ENCODE measurements around the gene ISG20L2. TPM values are rescaled to one million over a fixed set of nuclear protein-coding genes. Genes with fewer than 3 reads are reported as not detected.

The ISG20L2 gene
- total RNA-seq, 6 experiments from 2014 or later, result 16.2 to 26.9 (median 20.6) TPM

DNA sequence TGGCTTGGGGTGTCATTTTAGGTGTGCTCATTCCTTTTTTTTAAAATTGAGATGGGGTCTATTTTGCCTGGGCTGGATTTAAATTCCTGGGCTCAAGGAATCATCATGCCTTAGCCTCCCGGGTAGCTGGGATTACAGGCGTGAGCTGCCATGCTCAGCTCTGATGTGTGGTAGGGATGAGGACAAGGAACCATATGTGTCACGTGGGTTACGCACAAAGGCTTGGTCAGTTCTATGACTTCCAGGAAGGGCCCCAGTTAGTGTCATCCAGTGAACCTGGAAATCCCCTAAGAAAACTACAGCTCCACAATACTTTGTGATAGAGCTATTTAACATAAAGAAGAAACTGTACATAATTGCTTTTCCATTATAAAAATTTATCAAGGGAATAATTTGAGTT lies 7.0 kb downstream of the ISG20L2 start:
- Mint-ChIP-seq H3K27me3 (ENCODE audit: insufficient read depth) (no peaks in the 10 kb centered on the region; the same call in 1 of the 2 replicates), H3K27ac (no peak overlapping the region), H3K4me1 (ENCODE audit: low read depth) (peaks cover 12% of the 10 kb centered on the region), H3K36me3 (ENCODE audit: low read depth) (peaks cover 23% of the 10 kb centered on the region), H3K4me3 (no peak overlapping the region), H3K9me3 (no peaks in the 10 kb centered on the region)
- TF ChIP-seq, protein P1, sequence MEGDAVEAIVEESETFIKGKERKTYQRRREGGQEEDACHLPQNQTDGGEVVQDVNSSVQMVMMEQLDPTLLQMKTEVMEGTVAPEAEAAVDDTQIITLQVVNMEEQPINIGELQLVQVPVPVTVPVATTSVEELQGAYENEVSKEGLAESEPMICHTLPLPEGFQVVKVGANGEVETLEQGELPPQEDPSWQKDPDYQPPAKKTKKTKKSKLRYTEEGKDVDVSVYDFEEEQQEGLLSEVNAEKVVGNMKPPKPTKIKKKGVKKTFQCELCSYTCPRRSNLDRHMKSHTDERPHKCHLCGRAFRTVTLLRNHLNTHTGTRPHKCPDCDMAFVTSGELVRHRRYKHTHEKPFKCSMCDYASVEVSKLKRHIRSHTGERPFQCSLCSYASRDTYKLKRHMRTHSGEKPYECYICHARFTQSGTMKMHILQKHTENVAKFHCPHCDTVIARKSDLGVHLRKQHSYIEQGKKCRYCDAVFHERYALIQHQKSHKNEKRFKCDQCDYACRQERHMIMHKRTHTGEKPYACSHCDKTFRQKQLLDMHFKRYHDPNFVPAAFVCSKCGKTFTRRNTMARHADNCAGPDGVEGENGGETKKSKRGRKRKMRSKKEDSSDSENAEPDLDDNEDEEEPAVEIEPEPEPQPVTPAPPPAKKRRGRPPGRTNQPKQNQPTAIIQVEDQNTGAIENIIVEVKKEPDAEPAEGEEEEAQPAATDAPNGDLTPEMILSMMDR (IDR thresholded peaks at IDR 0.05), result no peak
- no peak for DNase-seq

DNA sequence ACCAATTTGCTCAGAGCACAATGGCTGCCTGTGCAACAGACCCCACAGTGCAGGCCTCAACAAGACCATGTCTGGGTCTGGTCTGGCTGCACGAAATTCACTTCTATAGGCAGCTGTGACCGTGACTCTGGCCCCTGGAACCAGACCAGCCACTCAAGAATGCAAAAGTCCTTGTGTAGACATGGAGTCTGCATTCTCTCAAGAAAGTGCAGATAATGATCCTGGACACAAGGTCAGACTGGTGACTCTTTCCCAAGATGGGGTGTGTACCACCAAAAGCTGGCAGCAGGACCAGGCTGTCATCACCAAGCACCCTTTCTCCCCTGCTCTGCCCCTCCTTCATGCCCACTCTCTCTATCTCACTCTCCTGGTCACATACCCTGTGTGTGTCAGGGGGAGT lies 7.4 kb downstream of the ISG20L2 start:
- Mint-ChIP-seq H3K27me3 (ENCODE audit: insufficient read depth) (no peaks in the 10 kb centered on the region; the same call in 1 of the 2 replicates), H3K36me3 (ENCODE audit: low read depth) (peaks cover 23% of the 10 kb centered on the region), H3K4me3 (no peak overlapping the region), H3K27ac (no peak overlapping the region), H3K4me1 (ENCODE audit: low read depth) (peaks cover 12% of the 10 kb centered on the region), H3K9me3 (no peaks in the 10 kb centered on the region)
- DNase-seq, result no peak
- TF ChIP-seq, protein P1 (IDR thresholded peaks at IDR 0.05), result no peak

DNA sequence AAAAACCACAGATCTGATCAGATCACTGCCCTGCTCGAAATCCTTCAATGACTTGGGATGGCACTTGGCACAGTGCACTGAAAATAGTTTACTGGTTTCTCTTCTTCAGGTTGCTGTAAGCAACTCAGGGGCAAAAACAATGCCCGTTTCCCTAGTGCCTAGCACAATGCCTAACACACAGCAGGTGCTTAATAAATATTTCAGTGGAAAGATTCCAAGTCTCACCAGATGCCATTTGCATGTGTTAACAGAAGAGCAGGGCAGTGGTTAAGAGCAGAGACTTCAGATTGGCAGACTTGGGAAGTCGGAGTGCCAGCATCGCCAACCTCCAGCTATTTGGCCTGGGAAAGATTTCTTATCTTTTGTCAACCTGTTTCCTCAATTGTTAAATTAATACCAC lies 11.2 kb downstream of the ISG20L2 start:
- Mint-ChIP-seq H3K9me3 (no peaks in the 10 kb centered on the region), H3K4me3 (no peak overlapping the region), H3K4me1 (ENCODE audit: low read depth) (peaks cover 26% of the 10 kb centered on the region), H3K27me3 (ENCODE audit: insufficient read depth) (no peaks in the 10 kb centered on the region; the same call in 1 of the 2 replicates), H3K36me3 (ENCODE audit: low read depth) (peaks cover 12% of the 10 kb centered on the region), H3K27ac (no peak overlapping the region)
- TF ChIP-seq, protein P1 (IDR thresholded peaks at IDR 0.05), result no peak
- no peak for DNase-seq

DNA sequence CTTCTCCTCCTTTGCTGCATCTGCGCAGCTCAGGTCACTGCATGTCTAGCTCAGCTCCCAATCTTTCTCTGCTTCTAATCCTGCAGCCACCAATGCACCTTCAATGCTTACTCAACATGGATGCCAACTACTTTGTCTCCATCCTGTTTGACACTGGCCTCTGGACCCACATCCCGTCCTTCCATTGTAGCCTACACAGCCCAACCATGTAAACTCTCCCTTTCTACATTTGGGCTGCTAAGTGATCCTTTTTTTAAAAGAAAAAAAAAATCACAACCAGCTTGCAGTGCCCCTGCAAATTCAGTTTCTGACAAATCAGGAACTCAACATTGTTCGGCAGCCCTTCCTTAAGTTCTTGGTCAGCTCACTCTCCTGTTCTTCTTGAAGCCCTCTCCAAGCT lies 13.7 kb downstream of the ISG20L2 start:
- no peaks in the 10 kb centered on the region; the same call in 1 of the 2 replicates for H3K27me3 Mint-ChIP-seq (ENCODE audit: insufficient read depth)
- DNase-seq, result no peak
- H3K4me3 Mint-ChIP-seq, result no peak overlapping the region
- no peaks in the 10 kb centered on the region for H3K9me3 Mint-ChIP-seq
- TF ChIP-seq, protein P1 (IDR thresholded peaks at IDR 0.05), result no peak
- H3K4me1 Mint-ChIP-seq (ENCODE audit: low read depth), result peaks cover 51% of the 10 kb centered on the region
- peaks cover 12% of the 10 kb centered on the region for H3K36me3 Mint-ChIP-seq (ENCODE audit: low read depth)
- no peak overlapping the region for H3K27ac Mint-ChIP-seq

DNA sequence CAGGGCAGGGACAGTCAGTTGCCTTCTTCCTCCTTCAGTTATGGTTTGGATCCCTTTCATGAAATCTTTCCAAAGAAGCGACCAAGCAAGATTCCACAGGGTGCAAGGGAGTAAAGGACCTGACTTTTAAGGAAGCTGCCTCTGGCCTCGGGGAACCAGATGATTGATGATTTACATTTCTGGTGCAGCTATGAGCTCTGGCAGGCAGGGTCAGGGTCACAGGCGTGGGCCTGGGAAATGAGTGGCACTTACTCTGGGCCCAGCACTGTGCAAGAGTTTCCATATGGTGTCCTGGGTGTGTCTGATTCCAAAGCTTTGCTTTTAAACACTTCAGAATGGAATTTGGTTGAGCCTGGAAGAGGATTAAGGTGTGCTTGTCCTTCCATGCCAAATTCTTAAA lies 15.9 kb downstream of the ISG20L2 start:
- Mint-ChIP-seq H3K27me3 (ENCODE audit: insufficient read depth) (no peaks in the 10 kb centered on the region; the same call in 1 of the 2 replicates), H3K9me3 (no peaks in the 10 kb centered on the region), H3K4me1 (ENCODE audit: low read depth) (peaks cover 73% of the 10 kb centered on the region), H3K4me3 (no peak overlapping the region), H3K27ac (peak overlapping the region; percentile 18; the same call in 1 of the 2 replicates), H3K36me3 (ENCODE audit: low read depth) (peaks cover 12% of the 10 kb centered on the region)
- no peak for DNase-seq
- TF ChIP-seq, protein P1 (IDR thresholded peaks at IDR 0.05), result no peak

Data from HFFc6 (cell line).